Activated CD4-positive, alpha-beta T cell treated with anti-CD3 and anti-CD28 coated beads, Interleukin-2, amount 10 ng/mL, durations not matched to agents 24 days and 14 days (primary cell): ENCODE measurements around the gene DENND10. TPM values are rescaled to one million over a fixed set of nuclear protein-coding genes. Genes with fewer than 3 reads are reported as not detected.
"Not testable (repeated sequence)": the region's sequence is repeated elsewhere in the genome, so short reads cannot be mapped to it uniquely, and the experiment has no call there.

ENCODE experiments used
- DNase-seq: peaks from one replicate; pipeline ENCODE4 v3.0.0; 2022
- H3K27ac Mint-ChIP-seq: one replicate; pipeline ENCODE4 v1.8.0; 2022; ENCODE audit warnings: mild to moderate bottlenecking, mixed read lengths
- H3K27me3 Mint-ChIP-seq: one replicate; pipeline ENCODE4 v1.8.0; 2022; ENCODE audit warnings: mixed read lengths
- H3K36me3 Mint-ChIP-seq: one replicate; pipeline ENCODE4 v1.8.0; 2022; ENCODE audit warnings: low read depth, mild to moderate bottlenecking, mixed read lengths
- H3K4me1 Mint-ChIP-seq: one replicate; pipeline ENCODE4 v1.8.0; 2021; ENCODE audit warnings: mixed read lengths
- H3K4me3 Mint-ChIP-seq: one replicate; pipeline ENCODE4 v1.8.0; 2022; ENCODE audit warnings: mild to moderate bottlenecking, moderate library complexity, mixed read lengths
- H3K9me3 Mint-ChIP-seq: one replicate; pipeline ENCODE4 v1.8.0; 2021; ENCODE audit warnings: mixed read lengths
- intact Hi-C: fragments of 100-400 bp; cut with micrococcal nuclease; formaldehyde crosslinking; loops from one replicate; pipeline ENCODE4 v1.15.1; 2023
- total RNA-seq: library from RNA; stranded (reverse); gene quantifications from 2 replicates; pipeline ENCODE4 v1.2.3, GENCODE V29; 2022

The DENND10 gene
- total RNA-seq, 1 donor from 2014 or later: 18.6 TPM

GRCh38 chr10:119131512-119132240 is 27.8 kb downstream of the DENND10 start:
- Mint-ChIP-seq H3K27me3 (no peaks in the 10 kb centered on the region), H3K27ac (peak overlapping the region; percentile 95), H3K9me3 (peaks cover 7% of the 10 kb centered on the region), H3K36me3 (peaks cover 64% of the 10 kb centered on the region), H3K4me3 (peak overlapping the region; percentile 83), H3K4me1 (peaks cover 52% of the 10 kb centered on the region)
- intact Hi-C loops: loop anchor here (1.0 to 2.0 kb wide), 4 partner anchors 27 to 51 kb away; partner anchors contain the start of genes DENND10, EIF3A, PRDX3 and SFXN4
- peak; percentile 89 for DNase-seq

GRCh38 chr10:119132521-119133345 is 28.8 kb downstream of the DENND10 start:
- peak overlapping the region; percentile 95 for H3K27ac Mint-ChIP-seq
- H3K9me3 Mint-ChIP-seq: peaks cover 7% of the 10 kb centered on the region
- H3K4me3 Mint-ChIP-seq: peak overlapping the region; percentile 83
- H3K27me3 Mint-ChIP-seq: no peaks in the 10 kb centered on the region
- DNase-seq: peak; percentile 61
- H3K4me1 Mint-ChIP-seq: peaks cover 52% of the 10 kb centered on the region
- H3K36me3 Mint-ChIP-seq: peaks cover 65% of the 10 kb centered on the region
- intact Hi-C loops: loop anchor here (1.0 to 2.0 kb wide), 4 partner anchors 28 to 52 kb away; partner anchors contain the start of genes DENND10, EIF3A, PRDX3 and SFXN4

- intact Hi-C loops: loop anchor here (2.0 kb wide), 3 partner anchors 31 to 173 kb away; partner anchors contain the start of genes GRK5 and SFXN4
- DNase-seq: peak; percentile 68
- H3K27ac Mint-ChIP-seq: peak overlapping the region; percentile 79
- H3K4me1 Mint-ChIP-seq: peaks cover 60% of the 10 kb centered on the region
- peaks cover 7% of the 10 kb centered on the region for H3K9me3 Mint-ChIP-seq
- peak overlapping the region; percentile 22 for H3K4me3 Mint-ChIP-seq
- H3K36me3 Mint-ChIP-seq: peaks cover 59% of the 10 kb centered on the region
- H3K27me3 Mint-ChIP-seq: no peaks in the 10 kb centered on the region
Measured at GRCh38 chr10:119133949-119134348, 30.0 kb downstream of the DENND10 start.

- Mint-ChIP-seq H3K27ac (peak overlapping the region; percentile 79), H3K4me1 (peaks cover 52% of the 10 kb centered on the region), H3K9me3 (peaks cover 4% of the 10 kb centered on the region), H3K36me3 (peaks cover 55% of the 10 kb centered on the region), H3K4me3 (peak overlapping the region; percentile 39), H3K27me3 (no peaks in the 10 kb centered on the region)
- DNase-seq: no peak
- intact Hi-C loops: loop anchor here (2.0 to 5.0 kb wide), 3 partner anchors 62 to 171 kb away; partner anchors contain the start of gene GRK5
Measured at GRCh38 chr10:119135513-119135881, 31.6 kb downstream of the DENND10 start.

- peaks cover 46% of the 10 kb centered on the region for H3K4me1 Mint-ChIP-seq
- no peak for DNase-seq
- H3K4me3 Mint-ChIP-seq: peak overlapping the region; percentile 41
- intact Hi-C loops: loop anchor here (5.0 kb wide), 1 partner anchor 61 kb away; no protein-coding TSS in a partner anchor
- H3K9me3 Mint-ChIP-seq: no peaks in the 10 kb centered on the region
- peaks cover 54% of the 10 kb centered on the region for H3K36me3 Mint-ChIP-seq
- peak overlapping the region; percentile 29 for H3K27ac Mint-ChIP-seq
- no peaks in the 10 kb centered on the region for H3K27me3 Mint-ChIP-seq
Measured at GRCh38 chr10:119136084-119136483, 32.2 kb downstream of the DENND10 start.

GRCh38 chr10:119137878-119138277 is 34.0 kb downstream of the DENND10 start:
- H3K4me3 Mint-ChIP-seq, H3K27me3 Mint-ChIP-seq, H3K9me3 Mint-ChIP-seq, DNase-seq, H3K27ac Mint-ChIP-seq: not testable (repeated sequence)
- peaks cover 47% of the 10 kb centered on the region for H3K36me3 Mint-ChIP-seq
- intact Hi-C loops: loop anchor here (5.0 kb wide), 1 partner anchor 59 kb away; no protein-coding TSS in a partner anchor
- peaks cover 32% of the 10 kb centered on the region for H3K4me1 Mint-ChIP-seq

- Mint-ChIP-seq H3K4me3 (no peak overlapping the region), H3K9me3 (no peaks in the 10 kb centered on the region), H3K27ac (peak overlapping the region; percentile 60), H3K27me3 (no peaks in the 10 kb centered on the region), H3K4me1 (peaks cover 25% of the 10 kb centered on the region), H3K36me3 (peaks cover 43% of the 10 kb centered on the region)
- DNase-seq: no peak
- intact Hi-C loops: loop anchor here (5.0 kb wide), 1 partner anchor 59 kb away; no protein-coding TSS in a partner anchor
Measured at GRCh38 chr10:119138346-119139306, 34.7 kb downstream of the DENND10 start.

- H3K27me3 Mint-ChIP-seq: no peaks in the 10 kb centered on the region
- intact Hi-C loops: loop anchor here (5.0 kb wide), 1 partner anchor 58 kb away; no protein-coding TSS in a partner anchor
- DNase-seq: peak; percentile 85
- H3K4me1 Mint-ChIP-seq: peaks cover 19% of the 10 kb centered on the region
- H3K27ac Mint-ChIP-seq: peak overlapping the region; percentile 55
- H3K9me3 Mint-ChIP-seq: no peaks in the 10 kb centered on the region
- no peak overlapping the region for H3K4me3 Mint-ChIP-seq
- peaks cover 37% of the 10 kb centered on the region for H3K36me3 Mint-ChIP-seq
Measured at GRCh38 chr10:119139464-119140067, 35.7 kb downstream of the DENND10 start.

GRCh38 chr10:119140603-119141245 is 36.8 kb downstream of the DENND10 start:
- Mint-ChIP-seq H3K27me3 (no peaks in the 10 kb centered on the region), H3K4me3 (no peak overlapping the region), H3K9me3 (no peaks in the 10 kb centered on the region), H3K36me3 (peaks cover 34% of the 10 kb centered on the region), H3K4me1 (peaks cover 14% of the 10 kb centered on the region), H3K27ac (no peak overlapping the region)
- no peak for DNase-seq
- intact Hi-C loops: no loop called here

- intact Hi-C loops: no loop called here
- Mint-ChIP-seq H3K9me3 (no peaks in the 10 kb centered on the region), H3K4me1 (peaks cover 9% of the 10 kb centered on the region), H3K4me3 (no peak overlapping the region), H3K36me3 (peaks cover 43% of the 10 kb centered on the region), H3K27me3 (no peaks in the 10 kb centered on the region), H3K27ac (no peak overlapping the region)
- no peak for DNase-seq
Measured at GRCh38 chr10:119143657-119144056, 39.7 kb downstream of the DENND10 start.

- H3K27me3 Mint-ChIP-seq: no peaks in the 10 kb centered on the region
Measured at GRCh38 chr10:119149157-119149556, 45.2 kb downstream of the DENND10 start.

GRCh38 chr10:119149729-119150128 is 45.8 kb downstream of the DENND10 start:
- Mint-ChIP-seq H3K36me3 (peaks cover 49% of the 10 kb centered on the region), H3K27ac (no peak overlapping the region), H3K9me3 (no peaks in the 10 kb centered on the region), H3K4me3 (no peak overlapping the region), H3K27me3 (no peaks in the 10 kb centered on the region), H3K4me1 (peaks cover 2% of the 10 kb centered on the region)
- no peak for DNase-seq
- intact Hi-C loops: no loop called here

More at GRCh38 chr10:119149157-119149556, 45.2 kb downstream of the DENND10 start:
- Mint-ChIP-seq H3K4me1 (peaks cover 2% of the 10 kb centered on the region), H3K36me3 (peaks cover 45% of the 10 kb centered on the region), H3K4me3 (no peak overlapping the region), H3K9me3 (no peaks in the 10 kb centered on the region), H3K27ac (no peak overlapping the region)
- DNase-seq: no peak
- intact Hi-C loops: no loop called here
